Measurements from ENCODE around the gene UGT2B10. TPM values are rescaled to one million over a fixed set of nuclear protein-coding genes. Genes with fewer than 3 reads are reported as not detected.

Gene UGT2B10
- total RNA-seq, 1 experiment from 2014 or later = not detected

- Histone ChIP-seq H3K4me1 (ENCODE audit: insufficient read depth, low read length) (no peaks in the 10 kb centered on the region), H2BK5ac (ENCODE audit: insufficient read length, low read length) (no peak overlapping the region), H2BK20ac (ENCODE audit: low read depth, low read length, poor library complexity, severe bottlenecking) (no peak overlapping the region), H4K5ac (ENCODE audit: insufficient read length, low read depth, low read length) (no peak overlapping the region), H3K9me3 (ENCODE audit: control insufficient read depth, low read depth, low read length) (no peaks in the 10 kb centered on the region), H3K14ac (ENCODE audit: insufficient read depth, low read length) (no peak overlapping the region), H3K27ac (ENCODE audit: insufficient read length, low read depth, low read length) (no peak overlapping the region), H4K8ac (replicated peaks; ENCODE audit: insufficient read length, low read depth, low read length) (no peak overlapping the region), H4K20me1 (ENCODE audit: control insufficient read depth, insufficient read depth, insufficient read length) (no peaks in the 10 kb centered on the region), H3K79me2 (ENCODE audit: insufficient read depth, low read length) (no peaks in the 10 kb centered on the region), H2AK5ac (ENCODE audit: insufficient read length, low read length) (no peak overlapping the region), H3K23me2 (ENCODE audit: insufficient read length, low read depth, low read length, poor library complexity, severe bottlenecking) (no peaks in the 10 kb centered on the region), H2BK12ac (ENCODE audit: insufficient read length, low read depth, low read length) (no peak overlapping the region), H2BK120ac (ENCODE audit: low read depth, low read length, poor library complexity, severe bottlenecking) (no peak overlapping the region), H3K4ac (ENCODE audit: low read depth, low read length) (no peak overlapping the region), H2BK15ac (ENCODE audit: low read depth, low read length) (no peak overlapping the region), H4K91ac (ENCODE audit: insufficient read length, low read depth, low read length) (no peak overlapping the region), H3K23ac (ENCODE audit: insufficient read length, low read depth, low read length) (no peak overlapping the region), H3K18ac (ENCODE audit: insufficient read length, low read depth, low read length) (no peak overlapping the region), H3K56ac (ENCODE audit: insufficient read length, low read depth, low read length) (no peak overlapping the region), H3T11ph (ENCODE audit: low read length) (no peak overlapping the region), H3K27me3 (ENCODE audit: insufficient read depth, low read length) (no peaks in the 10 kb centered on the region), H3K9ac (ENCODE audit: extremely low read depth, insufficient read length, low read length) (no peak overlapping the region), H2AFZ (ENCODE audit: low read length) (no peak overlapping the region), H3K4me2 (ENCODE audit: insufficient read depth, insufficient read length, low read length) (no peak overlapping the region), H3K79me1 (ENCODE audit: insufficient read depth, low read depth, low read length, poor library complexity, severe bottlenecking) (no peaks in the 10 kb centered on the region)
- no peak for TF ChIP-seq CTCF (conservative IDR thresholded peaks at IDR 0.05)
- peaks cover 3 to 4% of the 10 kb centered on the region in 2 experiments; a peak in 3 of 5 replicates for H3K9me3 Mint-ChIP-seq
- no peak overlapping the region for H3K27ac Mint-ChIP-seq
- H3K36me3 Mint-ChIP-seq (ENCODE audit: insufficient read depth in 1 of 3, low read depth in 3 of 3) = peaks cover 0 to 5% (median 2%) of the 10 kb centered on the region in 3 experiments; a peak in 5 of 7 replicates
- H3K4me3 Mint-ChIP-seq = no peak overlapping the region
- no peaks in the 10 kb centered on the region for H3K27me3 Mint-ChIP-seq (ENCODE audit: low read depth)
- WGBS (ENCODE audit: extremely low coverage, insufficient read length, low lambda C conversion rate) = no CpG with 5 or more reads among the region's 4 CpGs
- peaks cover 0 to 2% of the 10 kb centered on the region in 2 experiments; a peak in 1 of 4 replicates for H3K4me1 Mint-ChIP-seq
- no peak for DNase-seq
These were observed 49.4 kb downstream of the UGT2B10 start for GRCh38 chr4:68865188-68865638.

Data from H9 (cell line).